GM19468 (cell line): ENCODE data around the gene LRIF1.
A peak's percentile ranks its signal among the peaks of the same experiment; 100 is the strongest.
"Not testable (repeated sequence)": the region's sequence is repeated elsewhere in the genome, so short reads cannot be mapped to it uniquely, and the experiment has no call there.

Source experiments
- ATAC-seq: cut with Tn5 transposase; IDR thresholded peaks from one replicate; pipeline ENCODE4 v1.9.1; 2021; ENCODE audit warnings: mild to moderate bottlenecking, moderate library complexity, moderate number of reproducible peaks; ENCODE audit not compliant: unreplicated experiment; ENCODE audit errors: extremely low read depth

LRIF1 gene, protein sequence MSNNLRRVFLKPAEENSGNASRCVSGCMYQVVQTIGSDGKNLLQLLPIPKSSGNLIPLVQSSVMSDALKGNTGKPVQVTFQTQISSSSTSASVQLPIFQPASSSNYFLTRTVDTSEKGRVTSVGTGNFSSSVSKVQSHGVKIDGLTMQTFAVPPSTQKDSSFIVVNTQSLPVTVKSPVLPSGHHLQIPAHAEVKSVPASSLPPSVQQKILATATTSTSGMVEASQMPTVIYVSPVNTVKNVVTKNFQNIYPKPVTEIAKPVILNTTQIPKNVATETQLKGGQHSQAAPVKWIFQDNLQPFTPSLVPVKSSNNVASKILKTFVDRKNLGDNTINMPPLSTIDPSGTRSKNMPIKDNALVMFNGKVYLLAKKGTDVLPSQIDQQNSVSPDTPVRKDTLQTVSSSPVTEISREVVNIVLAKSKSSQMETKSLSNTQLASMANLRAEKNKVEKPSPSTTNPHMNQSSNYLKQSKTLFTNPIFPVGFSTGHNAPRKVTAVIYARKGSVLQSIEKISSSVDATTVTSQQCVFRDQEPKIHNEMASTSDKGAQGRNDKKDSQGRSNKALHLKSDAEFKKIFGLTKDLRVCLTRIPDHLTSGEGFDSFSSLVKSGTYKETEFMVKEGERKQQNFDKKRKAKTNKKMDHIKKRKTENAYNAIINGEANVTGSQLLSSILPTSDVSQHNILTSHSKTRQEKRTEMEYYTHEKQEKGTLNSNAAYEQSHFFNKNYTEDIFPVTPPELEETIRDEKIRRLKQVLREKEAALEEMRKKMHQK

DNA sequence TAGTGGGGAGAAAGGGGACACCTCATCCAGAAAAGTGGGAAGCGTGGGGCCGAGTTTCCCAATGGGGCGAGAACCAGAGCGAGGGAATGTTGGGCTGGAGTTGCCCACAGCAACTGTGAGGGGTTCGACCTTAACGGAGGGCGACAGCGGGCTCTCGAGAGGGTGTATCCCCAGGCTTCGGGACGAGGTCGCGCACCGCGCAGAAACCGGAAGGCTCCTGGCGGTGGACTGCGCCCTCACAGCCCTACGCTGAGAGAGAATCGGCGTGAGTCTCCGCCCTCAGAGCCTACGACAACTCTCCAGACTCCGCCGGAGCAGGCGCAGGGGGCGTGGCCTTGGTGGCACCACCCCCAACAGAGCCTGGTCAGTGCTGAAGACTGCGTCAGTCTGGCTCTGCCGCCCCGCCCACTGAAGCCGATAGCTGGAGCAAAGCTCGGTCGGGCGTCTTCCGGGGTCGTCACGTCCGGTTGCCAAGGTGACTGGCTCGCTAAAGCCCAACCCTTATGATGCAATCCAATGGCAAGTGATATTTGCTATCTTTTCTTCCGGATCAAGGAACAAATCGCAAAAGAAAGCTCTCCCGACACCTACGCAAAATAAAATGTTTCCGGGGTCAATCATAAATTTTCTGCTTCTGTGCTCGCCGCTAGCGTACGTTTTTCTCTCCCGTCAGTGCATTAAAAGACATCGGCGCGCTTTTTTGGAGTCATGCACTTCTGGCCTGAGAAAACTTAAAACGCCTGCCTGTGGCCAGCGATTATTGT, at the start of gene LRIF1:
Gene LRIF1 (minus strand): TSS at position 232 of the 764 bp plus-strand sequence. CDS start 234 bp downstream, outside the sequence.
- peak; percentile 98 for ATAC-seq

- no peak for ATAC-seq
Observed at GRCh38 chr1:111008031-111008430, 44.3 kb upstream of the LRIF1 start.

- no peak for ATAC-seq
Observed at GRCh38 chr1:111006556-111006955, 42.8 kb upstream of the LRIF1 start.

- ATAC-seq: not testable (repeated sequence)
Observed at GRCh38 chr1:110999607-111000006, 35.9 kb upstream of the LRIF1 start.

DNA sequence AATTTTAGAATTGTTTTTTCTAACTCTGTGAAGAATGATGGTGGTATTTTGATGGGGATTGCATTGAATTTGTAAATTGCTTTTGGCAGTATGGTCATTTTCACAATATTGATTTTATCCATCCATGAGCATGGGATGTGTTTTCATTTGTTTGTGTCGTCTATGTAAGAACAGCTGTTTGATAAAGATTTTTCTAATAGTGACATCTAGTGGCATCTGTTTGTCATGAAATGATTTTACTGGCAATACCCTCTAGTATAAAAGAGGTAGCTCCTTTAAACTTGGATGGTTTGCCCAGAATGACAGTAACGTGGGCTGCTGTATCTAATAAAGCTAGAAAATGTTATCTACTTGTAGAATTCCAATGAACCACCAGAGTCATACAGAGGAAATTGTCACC, 28.6 kb upstream of the LRIF1 start:
- not testable (repeated sequence) for ATAC-seq

- not testable (repeated sequence) for ATAC-seq
Observed at GRCh38 chr1:110991295-110991694, 27.6 kb upstream of the LRIF1 start.

- ATAC-seq: no peak
Observed at GRCh38 chr1:110990541-110990940, 26.8 kb upstream of the LRIF1 start.

DNA sequence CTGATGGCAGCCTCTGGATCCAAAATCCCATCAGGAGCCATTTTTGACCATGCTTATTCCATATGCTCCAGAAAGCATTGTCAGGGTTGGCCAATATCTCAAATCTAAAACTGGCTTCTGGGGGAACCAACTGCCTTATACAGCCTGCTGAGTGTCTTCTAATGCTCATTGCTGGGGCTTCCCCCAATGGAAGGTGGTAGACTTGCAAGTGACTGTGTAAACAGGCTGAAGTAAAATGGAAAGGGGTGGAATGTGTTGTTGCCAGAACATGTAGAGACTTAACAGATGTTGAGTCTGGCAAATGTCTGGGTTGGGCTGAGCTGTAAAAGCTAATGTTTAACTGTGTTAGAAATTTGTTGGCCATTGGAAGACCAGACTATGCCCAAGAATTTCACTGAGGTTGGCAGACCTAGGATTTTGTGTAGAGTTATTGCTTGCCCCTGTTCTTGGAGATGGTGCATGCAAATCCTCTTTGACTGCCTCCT, 22.7 kb upstream of the LRIF1 start:
- ATAC-seq: no peak

DNA sequence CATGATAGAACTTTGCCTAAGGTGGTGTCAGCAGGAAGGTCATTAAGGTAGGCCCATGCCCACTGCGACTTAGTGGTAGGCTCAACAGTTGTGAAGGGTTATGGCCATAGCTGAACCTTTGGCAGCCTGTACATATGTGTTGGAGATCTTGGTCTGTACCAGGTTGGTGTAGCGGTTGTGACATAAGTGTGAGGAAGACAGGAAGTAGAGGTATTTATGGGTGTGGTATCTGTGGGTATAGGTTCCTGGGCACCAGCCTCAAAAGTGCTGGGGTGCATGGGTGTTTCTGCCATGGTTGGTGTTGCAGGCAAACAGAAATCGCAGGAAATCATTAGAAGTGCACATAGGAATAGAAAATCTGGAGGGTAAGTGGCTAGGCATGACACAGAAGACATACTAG, 18.6 kb upstream of the LRIF1 start:
- ATAC-seq: no peak

GRCh38 chr1:110979154-110979553, 15.4 kb upstream of the LRIF1 start:
- no peak for ATAC-seq

GRCh38 chr1:110976089-110976488, 12.4 kb upstream of the LRIF1 start:
- ATAC-seq: no peak

DNA sequence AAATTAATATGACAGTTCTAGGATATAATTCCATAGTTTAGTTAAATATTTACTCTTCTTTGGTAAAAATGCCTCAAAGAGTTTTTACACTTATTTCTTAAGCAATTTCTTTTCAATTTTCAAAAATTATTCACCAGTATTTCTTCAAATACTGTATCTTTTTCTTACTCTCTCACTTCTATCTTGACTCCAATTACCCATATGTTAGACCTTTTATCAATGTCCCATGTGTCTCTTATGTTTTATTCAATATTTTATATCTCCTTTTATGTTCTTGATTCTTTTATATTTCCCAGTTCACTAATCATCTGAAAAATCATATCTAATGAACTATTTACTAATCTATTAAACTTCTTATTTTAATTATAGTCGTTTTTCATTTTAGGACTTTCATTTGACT, 11.5 kb upstream of the LRIF1 start:
- ATAC-seq: no peak

GRCh38 chr1:110967256-110967655, 3.5 kb upstream of the LRIF1 start:
- ATAC-seq: no peak

DNA sequence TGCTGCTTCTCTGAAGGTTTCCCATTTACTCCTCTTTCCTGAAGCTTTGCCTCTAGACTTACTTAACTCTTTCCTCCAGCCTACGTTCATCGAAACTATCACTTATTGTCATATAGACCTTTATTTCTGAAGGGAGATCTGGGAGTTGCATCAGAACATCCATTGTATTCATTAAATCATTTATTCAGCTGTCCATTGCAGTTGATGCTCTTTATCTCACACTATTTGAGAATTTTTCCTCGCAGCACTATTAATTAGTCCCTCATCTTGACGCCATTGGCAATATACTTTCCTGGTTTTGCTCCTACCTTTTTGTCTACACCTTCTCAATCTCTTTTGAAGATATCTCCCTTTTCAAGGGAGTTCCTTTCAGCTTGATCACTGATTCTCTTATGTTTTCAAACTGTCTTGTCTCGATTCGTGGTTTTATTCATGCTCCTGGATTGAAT, 757 bp upstream of the LRIF1 start:
- no peak for ATAC-seq

DNA sequence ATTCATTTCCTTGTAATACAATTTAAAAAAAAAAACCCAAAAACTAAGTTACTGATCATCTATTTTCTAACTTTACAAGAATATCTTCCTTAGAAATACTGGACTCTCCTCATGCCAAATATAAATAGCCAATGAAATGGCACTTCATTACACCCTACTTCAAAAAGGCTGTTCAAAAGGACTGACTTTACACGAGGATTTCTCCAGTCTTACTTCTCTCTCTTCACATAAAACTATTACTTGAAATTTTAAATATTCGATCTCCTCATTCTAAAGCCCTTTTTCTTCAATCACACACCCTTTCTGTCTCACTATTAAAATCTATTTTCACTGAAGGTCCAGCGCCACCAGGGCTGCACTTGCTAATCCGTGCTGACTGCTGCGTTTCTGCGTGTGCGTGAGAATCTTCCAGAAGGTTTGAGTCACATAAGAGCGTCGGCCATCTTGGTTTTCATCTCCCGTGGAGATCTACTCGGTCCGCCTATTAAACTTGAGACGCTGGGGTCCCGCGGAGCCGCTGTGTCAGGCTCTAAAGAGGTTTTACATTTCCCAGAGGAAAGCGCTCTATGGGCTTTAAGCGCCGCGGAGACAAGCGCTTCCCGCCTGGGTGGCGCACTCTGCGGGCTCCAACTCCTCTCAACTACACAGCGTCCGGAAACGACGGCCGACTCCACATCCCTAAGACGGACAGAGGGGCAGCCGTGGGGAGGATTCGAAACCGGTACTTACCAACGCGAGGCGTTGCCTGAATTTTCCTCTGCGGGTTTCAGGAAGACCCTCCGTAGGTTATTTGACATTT, 631 bp downstream of the LRIF1 start:
- ATAC-seq: no peak

- no peak for ATAC-seq
Observed at GRCh38 chr1:110961902-110962301, 1.8 kb downstream of the LRIF1 start.

DNA sequence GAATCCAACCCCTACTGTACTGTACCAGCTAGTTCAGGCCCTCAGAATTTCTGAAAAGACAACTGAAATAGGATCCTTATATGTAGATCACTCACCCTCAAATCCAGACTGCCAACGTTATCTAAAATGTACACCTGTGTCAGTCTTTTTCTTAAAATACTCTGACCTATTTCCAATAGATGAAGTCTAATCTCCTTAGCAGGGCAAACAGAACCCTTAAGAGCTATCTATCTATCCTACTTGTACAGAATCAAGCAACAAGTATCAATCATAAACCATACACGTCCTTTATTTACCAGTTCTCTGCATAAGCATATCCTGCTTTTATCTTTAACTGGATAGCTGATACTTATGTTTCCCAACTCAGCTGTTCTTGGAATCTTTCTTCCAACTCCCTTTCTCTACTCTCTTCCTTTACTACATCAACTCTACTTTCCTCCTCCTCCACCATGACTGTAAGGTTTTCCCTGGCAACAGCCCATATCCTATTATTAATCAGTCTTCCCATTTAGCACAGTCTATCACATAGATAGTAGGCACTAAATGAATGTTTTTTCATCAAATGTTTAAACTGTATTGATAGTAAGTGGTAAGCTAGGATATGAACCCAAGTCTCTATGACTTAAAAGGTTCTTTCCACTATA, 2.8 kb downstream of the LRIF1 start:
- ATAC-seq: no peak

DNA sequence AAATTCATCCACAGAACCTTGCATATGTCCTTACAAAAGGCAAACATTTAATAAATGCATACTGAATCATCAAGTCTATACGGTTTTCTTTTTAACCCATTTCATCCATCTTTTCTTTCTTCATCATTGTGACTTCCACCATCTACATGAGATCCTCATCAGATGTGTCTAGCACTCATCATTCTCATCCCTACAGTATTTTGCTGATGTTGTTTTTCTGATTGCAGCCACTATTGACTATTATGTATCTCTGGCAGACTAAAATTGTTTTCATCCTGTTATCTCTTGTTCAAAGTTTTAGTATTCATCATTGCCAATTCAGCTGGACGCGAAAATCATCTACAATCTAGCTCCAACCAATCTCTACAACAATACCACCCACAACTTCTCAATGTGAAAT, 5.9 kb downstream of the LRIF1 start:
- no peak for ATAC-seq

DNA sequence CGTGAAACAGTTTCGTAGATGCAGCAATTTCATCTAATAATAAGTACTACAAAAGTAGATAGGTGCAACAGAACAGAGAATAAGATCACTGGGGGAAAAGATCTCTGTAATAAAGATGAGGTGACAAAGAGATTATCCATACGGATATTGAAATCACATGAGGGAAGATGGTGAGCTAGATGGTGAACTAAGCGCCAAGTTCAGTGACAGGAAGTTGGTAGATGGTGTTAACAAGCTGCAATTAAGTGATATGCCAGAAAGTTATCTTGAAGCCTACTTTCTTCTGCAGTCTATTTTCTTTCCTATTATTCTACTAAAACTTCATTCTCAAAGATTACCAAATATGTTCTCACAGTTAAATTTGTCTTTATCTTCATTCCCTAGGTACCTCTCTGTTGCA, 7.1 kb downstream of the LRIF1 start:
- no peak for ATAC-seq
